GM06990 (cell line): ENCODE data around the gene EPPIN.

ENCODE experiments used
- DNase-seq: peaks from one replicate; pipeline ENCODE4 v3.0.0-alpha.2; 2011; ENCODE audit not compliant: insufficient read length; ENCODE audit errors: extremely low read depth
- H3K27me3 ChIP-seq: replicated peaks from 2 replicates; pipeline ENCODE4 v1.6.0; 2011; ENCODE audit warnings: low read length; ENCODE audit not compliant: control insufficient read depth, insufficient read depth
- H3K36me3 ChIP-seq: 2 replicates; pipeline ENCODE4 v1.5.1; 2011; ENCODE audit warnings: low read length; ENCODE audit not compliant: control insufficient read depth, insufficient read depth
- H3K4me3 ChIP-seq: replicated peaks from 2 replicates; pipeline ENCODE4 v1.5.1; 2011; ENCODE audit warnings: low read depth, mild to moderate bottlenecking, control low read depth, low read length
- TF ChIP-seq, protein P1 (sequence below): IDR thresholded peaks from 2 replicates; pipeline ENCODE4 v1.5.1; 2011; ENCODE audit warnings: low read length, control low read depth, mild to moderate bottlenecking, inconsistent platforms; ENCODE audit not compliant: insufficient read depth, poor library complexity, severe bottlenecking

The EPPIN gene

GRCh38 chr20:45550765-45551164 is 3.6 kb upstream of the EPPIN start:
- DNase-seq = no peak
- no peaks in the 10 kb centered on the region for H3K27me3 ChIP-seq
- no peaks in the 10 kb centered on the region for H3K36me3 ChIP-seq
- no peak overlapping the region for H3K4me3 ChIP-seq
- TF ChIP-seq, protein P1, sequence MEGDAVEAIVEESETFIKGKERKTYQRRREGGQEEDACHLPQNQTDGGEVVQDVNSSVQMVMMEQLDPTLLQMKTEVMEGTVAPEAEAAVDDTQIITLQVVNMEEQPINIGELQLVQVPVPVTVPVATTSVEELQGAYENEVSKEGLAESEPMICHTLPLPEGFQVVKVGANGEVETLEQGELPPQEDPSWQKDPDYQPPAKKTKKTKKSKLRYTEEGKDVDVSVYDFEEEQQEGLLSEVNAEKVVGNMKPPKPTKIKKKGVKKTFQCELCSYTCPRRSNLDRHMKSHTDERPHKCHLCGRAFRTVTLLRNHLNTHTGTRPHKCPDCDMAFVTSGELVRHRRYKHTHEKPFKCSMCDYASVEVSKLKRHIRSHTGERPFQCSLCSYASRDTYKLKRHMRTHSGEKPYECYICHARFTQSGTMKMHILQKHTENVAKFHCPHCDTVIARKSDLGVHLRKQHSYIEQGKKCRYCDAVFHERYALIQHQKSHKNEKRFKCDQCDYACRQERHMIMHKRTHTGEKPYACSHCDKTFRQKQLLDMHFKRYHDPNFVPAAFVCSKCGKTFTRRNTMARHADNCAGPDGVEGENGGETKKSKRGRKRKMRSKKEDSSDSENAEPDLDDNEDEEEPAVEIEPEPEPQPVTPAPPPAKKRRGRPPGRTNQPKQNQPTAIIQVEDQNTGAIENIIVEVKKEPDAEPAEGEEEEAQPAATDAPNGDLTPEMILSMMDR = no peak

- Histone ChIP-seq H3K27me3 (no peaks in the 10 kb centered on the region), H3K4me3 (no peak overlapping the region), H3K36me3 (no peaks in the 10 kb centered on the region)
- DNase-seq = no peak
- TF ChIP-seq, protein P1 = no peak
These were observed 1.2 kb upstream of the EPPIN start for GRCh38 chr20:45548410-45548809.

GRCh38 chr20:45545754-45546453 is 1.3 kb downstream of the EPPIN start:
- TF ChIP-seq, protein P1 = no peak
- Histone ChIP-seq H3K4me3 (no peak overlapping the region), H3K36me3 (no peaks in the 10 kb centered on the region), H3K27me3 (no peaks in the 10 kb centered on the region; the same call in 1 of the 2 replicates)
- DNase-seq = no peak

DNA sequence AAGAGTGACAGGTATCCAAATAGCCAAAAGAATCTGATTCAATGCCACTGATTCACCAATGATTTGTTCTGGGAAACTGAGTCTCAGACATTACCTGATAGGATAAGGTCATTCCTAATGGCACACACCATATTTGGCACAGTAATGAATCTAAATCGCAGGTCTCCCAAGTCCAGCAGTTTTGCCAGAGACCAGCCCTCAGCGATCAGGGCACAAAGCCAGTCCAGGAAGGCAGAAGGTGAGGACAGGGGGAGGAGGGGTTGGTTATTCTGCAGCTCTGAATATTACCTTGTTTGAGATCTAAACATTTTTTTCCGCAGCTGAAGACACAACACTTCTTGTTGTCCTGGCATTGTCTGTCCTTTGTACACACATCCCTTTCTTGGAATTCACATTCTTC is 1.9 kb downstream of the EPPIN start:
- DNase-seq = no peak
- Histone ChIP-seq H3K27me3 (no peaks in the 10 kb centered on the region; the same call in 1 of the 2 replicates), H3K4me3 (no peak overlapping the region), H3K36me3 (no peaks in the 10 kb centered on the region)
- TF ChIP-seq, protein P1 = no peak

DNA sequence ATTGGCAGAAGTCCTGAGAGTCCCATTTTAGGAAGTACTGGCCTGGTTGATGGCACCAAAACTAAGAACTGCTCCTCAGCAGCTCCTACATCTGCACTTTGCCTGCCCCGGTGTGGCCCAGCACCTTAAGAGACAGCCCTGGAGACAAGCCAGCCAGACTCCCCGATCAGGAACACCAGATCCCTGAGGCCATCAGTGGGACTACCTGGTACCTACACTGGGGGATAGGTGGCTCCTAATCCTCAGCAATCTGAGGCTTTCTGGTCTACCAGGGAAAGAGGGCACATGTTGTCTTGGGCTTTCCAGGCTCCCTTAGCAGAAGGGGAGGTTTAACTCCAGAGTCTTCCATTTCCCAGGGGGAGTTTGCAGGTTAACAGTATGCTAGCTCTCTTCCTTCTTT is 7.8 kb downstream of the EPPIN start, which contains the start of gene WFDC6:
Gene WFDC6, minus strand, starts transcription at position 101 of the 400 bp plus-strand sequence. Its CDS starts 75 bp downstream, at position 26.
- no peaks in the 10 kb centered on the region for H3K36me3 ChIP-seq
- no peak within 1 kb of the TSS for H3K4me3 ChIP-seq
- H3K27me3 ChIP-seq = no peaks in the 10 kb centered on the region; the same call in none of the 2 replicates
- TF ChIP-seq, protein P1 = no peak
- no peak for DNase-seq
